K562 (cell line): ENCODE results near the gene IQCE.

ENCODE experiments used
- ELF2 ChIP-seq: fragments of 250-450 bp; sonication (Bioruptor Pico); IDR thresholded peaks from 2 replicates; pipeline ENCODE4 v1.5.0; 2021; ENCODE audit warnings: mild to moderate bottlenecking
- LARP7 ChIP-seq: fragments of 450-650 bp; IDR thresholded peaks from 2 replicates; pipeline ENCODE4 v1.6.1; 2016
- MLLT1 ChIP-seq, 2 experiments: fragments of 450-650 bp; IDR thresholded peaks; 2 replicates each; pipeline ENCODE4 v1.6.1; 2016

- no peak for TF ChIP-seq MLLT1 (IDR thresholded peaks at IDR 0.05)
- no peak for TF ChIP-seq LARP7
- TF ChIP-seq ELF2 (CRISPR knock-in tag), result no peak
Observed at GRCh38 chr7:2629746-2630681, 71.2 kb downstream of the IQCE start.
